ENCODE results near the gene USHBP1. TPM values are rescaled to one million over a fixed set of nuclear protein-coding genes. Genes with fewer than 3 reads are reported as not detected.

Gene USHBP1
- total and polyA plus RNA-seq, 2 of the 13 experiments (the other 11 are each of a cell fraction or from before 2014, with no cell fraction given): 0.15 to 1.5 TPM

- TF ChIP-seq ZNF616 (CRISPR knock-in tag; IDR thresholded peaks at IDR 0.05; ENCODE audit: low read depth) (no peak), FOXA3 (CRISPR knock-in tag; IDR thresholded peaks at IDR 0.05) (peak; percentile 87), SRY (CRISPR knock-in tag; IDR thresholded peaks at IDR 0.05) (no peak), ISL2 (CRISPR knock-in tag; IDR thresholded peaks at IDR 0.05) (peak; percentile 89), GPN1 (CRISPR knock-in tag; IDR thresholded peaks at IDR 0.05; ENCODE audit: borderline replicate concordance) (no peak), ZNF430 (CRISPR knock-in tag; IDR thresholded peaks at IDR 0.05) (peak; percentile 94), MATR3 (CRISPR knock-in tag; IDR thresholded peaks at IDR 0.05) (no peak), ZNF124 (CRISPR knock-in tag; IDR thresholded peaks at IDR 0.05) (no peak), KLF12 (CRISPR knock-in tag; IDR thresholded peaks at IDR 0.05; ENCODE audit: borderline replicate concordance) (no peak), RAD21 (CRISPR knock-in tag; IDR thresholded peaks at IDR 0.05) (peak; percentile 57; the same call in 1 of the 2 replicates), CEBPB (IDR thresholded peaks at IDR 0.05; ENCODE audit: borderline replicate concordance, low read depth, low read length) (no peak), HNF4G (IDR thresholded peaks at IDR 0.05; ENCODE audit: borderline replicate concordance, low read depth, low read length) (peak; percentile 96), HNF4G (CRISPR knock-in tag; IDR thresholded peaks at IDR 0.05; ENCODE audit: borderline replicate concordance, low read depth) (peak; percentile 94), SP2 (CRISPR knock-in tag; IDR thresholded peaks at IDR 0.05) (no peak; the same call in 1 of the 2 replicates), WIZ (CRISPR knock-in tag; IDR thresholded peaks at IDR 0.05) (no peak), ZNF20 (CRISPR knock-in tag; IDR thresholded peaks at IDR 0.05) (0 out of 2 replicates have a peak, but pooled peaks have one; percentile 72), PRMT3 (CRISPR knock-in tag; IDR thresholded peaks at IDR 0.05; ENCODE audit: borderline replicate concordance, low read depth) (no peak), CCAR2 (optimal IDR thresholded peaks at IDR 0.05; ENCODE audit: low read depth, low read length) (peak; percentile 30), THAP9 (CRISPR knock-in tag; IDR thresholded peaks at IDR 0.05; ENCODE audit: borderline replicate concordance) (peak; percentile 71), CBFB (CRISPR knock-in tag; IDR thresholded peaks at IDR 0.05) (peak; percentile 100), ZNF619 (CRISPR knock-in tag; IDR thresholded peaks at IDR 0.05) (peak; percentile 74; the same call in 1 of the 2 replicates), ZNF597 (CRISPR knock-in tag; IDR thresholded peaks at IDR 0.05) (no peak), ZNF607 (CRISPR knock-in tag; IDR thresholded peaks at IDR 0.05; ENCODE audit: borderline replicate concordance) (peak; percentile 59; the same call in 1 of the 2 replicates), ARNTL (CRISPR knock-in tag; IDR thresholded peaks at IDR 0.05) (peak; percentile 92), BORCS8-MEF2B (CRISPR knock-in tag; IDR thresholded peaks at IDR 0.05) (peak; percentile 94), NR2F1 (CRISPR knock-in tag; IDR thresholded peaks at IDR 0.05) (peak; percentile 100), CREB1 (IDR thresholded peaks at IDR 0.05) (no peak), CREB1 (CRISPR knock-in tag; IDR thresholded peaks at IDR 0.05) (peak; percentile 31; the same call in 1 of the 2 replicates), MTF2 (CRISPR knock-in tag; IDR thresholded peaks at IDR 0.05; ENCODE audit: borderline replicate concordance) (0 out of 2 replicates have a peak, but pooled peaks have one; percentile 61)
These were observed 16.4 kb downstream of the USHBP1 start (continued) for GRCh38 chr19:17248011-17248776.

Data from HepG2 (cell line).